K562 (cell line): ENCODE results near the gene MEF2B. TPM values are rescaled to one million over a fixed set of nuclear protein-coding genes. Genes with fewer than 3 reads are reported as not detected.

Source experiments
- ERF ChIP-seq: fragments of 450-650 bp; formaldehyde crosslinking; IDR thresholded peaks from 2 replicates; pipeline ENCODE4 v1.4.0; 2020; ENCODE audit warnings: mild to moderate bottlenecking, mixed read lengths
- FOXJ3 ChIP-seq: sonication (generic); formaldehyde crosslinking; IDR thresholded peaks from 2 replicates; pipeline ENCODE4 v1.4.0; 2020; ENCODE audit warnings: mild to moderate bottlenecking, missing genetic modification reagents
- NONO ChIP-seq, 2 experiments: fragments of 200-400 bp in 1 of 2; fragments of 450-650 bp in 1 of 2; formaldehyde crosslinking in 1 of 2; IDR thresholded peaks; 2 replicates each; pipeline ENCODE4 v1.6.1; 2017; ENCODE audit warnings: low read depth in 2 of 2, mild to moderate bottlenecking in 2 of 2, moderate library complexity in 2 of 2, low read length in 1 of 2
- RBM39 ChIP-seq: fragments of 200-400 bp; formaldehyde crosslinking; optimal IDR thresholded peaks from 2 replicates; pipeline ENCODE3; 2018; ENCODE audit warnings: low read depth, low read length
- SPI1 ChIP-seq: IDR thresholded peaks from 2 replicates; pipeline ENCODE4 v1.6.1; 2011; ENCODE audit warnings: low read depth, low read length, control low read depth, borderline replicate concordance
- ZFX ChIP-seq: sonication (generic); formaldehyde crosslinking; IDR thresholded peaks from 2 replicates; pipeline ENCODE4 v1.8.0; 2022; ENCODE audit warnings: mild to moderate bottlenecking, missing genetic modification reagents, moderate library complexity
- ZNF354B ChIP-seq: fragments of 250-450 bp; sonication (Bioruptor Pico); IDR thresholded peaks from 2 replicates; pipeline ENCODE4 v1.4.0; 2020
- ZNF785 ChIP-seq: fragments of 250-450 bp; sonication (Bioruptor Pico); IDR thresholded peaks from 2 replicates; pipeline ENCODE4 v1.4.0; 2020; ENCODE audit warnings: mild to moderate bottlenecking
- polyA plus RNA-seq, 8 experiments: library from polyadenylated mRNA; depleted of rRNA in 4 of 8; stranded (reverse) in 5 of 8; unstranded in 3 of 8; fragments of >200 nt; fragmentation: Nextera tagmentation in 2 of 8; fragmentation: Illumina TruSeq in 1 of 8; extraction: Ambion mirVana in 2 of 8; extraction: Trizol in 1 of 8; gene quantifications; 2 replicates each; pipeline versions ENCODE4 v1.2.1 to v1.2.3, GENCODE V29; 2011 to 2014; ENCODE audit warnings: inconsistent platforms in 1 of 8, missing spikeins in 1 of 8
- total RNA-seq, 7 experiments: library from RNA; depleted of rRNA in 6 of 7; stranded (reverse); fragments of >200 nt in 6 of 7; fragmentation: Illumina TruSeq in 2 of 7; extraction: Trizol in 2 of 7; gene quantifications; 2 replicates each; pipeline versions ENCODE4 v1.2.1 to v1.2.3, GENCODE V29; 2011 to 2021; ENCODE audit warnings: low replicate concordance in 1 of 7
- TF ChIP-seq, protein P1 (sequence below): fragments of 450-650 bp; IDR thresholded peaks from 2 replicates; pipeline ENCODE4 v1.6.1; 2016; ENCODE audit warnings: mild to moderate bottlenecking, moderate library complexity
- TF ChIP-seq, protein P2 (sequence below): sonication (generic); formaldehyde crosslinking; IDR thresholded peaks from 2 replicates; pipeline ENCODE4 v1.8.0; 2023; ENCODE audit warnings: mild to moderate bottlenecking, missing genetic modification reagents

The MEF2B gene
- total and polyA plus RNA-seq, 9 of the 15 experiments (the other 6 are each of a cell fraction or from before 2014, with no cell fraction given): 0.14 to 1.9 (median 0.71) TPM; not detected in 3

DNA sequence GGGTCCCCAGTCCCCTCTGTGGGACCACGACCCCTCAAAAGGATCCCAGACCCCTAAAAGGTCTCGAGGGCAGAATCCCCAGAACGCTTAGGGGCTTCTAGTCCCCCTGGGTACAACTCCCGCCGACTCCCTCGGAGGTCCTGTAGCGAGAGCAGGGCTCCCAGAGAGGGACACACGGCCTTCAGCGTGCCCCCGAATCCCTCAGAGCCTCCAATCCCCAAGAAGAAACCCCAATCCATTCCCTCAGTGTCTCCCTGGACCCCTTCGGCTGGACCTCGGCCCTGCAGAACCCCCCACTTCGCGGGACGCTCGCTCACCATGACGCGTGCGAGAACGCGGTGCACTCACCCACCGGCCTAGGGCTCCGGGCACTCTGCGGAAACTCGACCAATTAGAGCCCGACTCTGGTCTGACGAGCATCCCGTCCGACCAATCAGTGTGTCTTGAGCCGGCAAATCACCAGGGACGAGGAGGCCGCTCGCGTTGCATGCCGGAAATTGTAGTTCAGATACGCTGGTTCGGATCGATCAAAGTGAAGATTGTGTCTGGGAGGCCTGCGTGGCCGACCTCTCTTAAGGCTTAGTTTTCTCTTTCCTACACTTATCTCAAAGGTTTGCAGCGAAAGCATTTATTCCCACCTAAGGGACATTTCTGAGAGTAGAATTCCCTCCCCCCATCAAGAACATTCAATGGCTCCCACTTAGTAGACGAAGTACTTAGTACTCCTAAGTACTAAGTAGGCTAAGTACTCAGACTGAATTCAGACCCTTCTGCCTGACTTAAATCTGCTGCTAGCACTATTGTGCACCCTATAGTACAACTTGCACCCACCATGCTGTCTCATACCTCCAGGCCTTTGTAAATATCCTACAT, 31.7 kb downstream of the MEF2B start, which contains the start of gene TMEM161A (continued):
- TF ChIP-seq, protein P1, sequence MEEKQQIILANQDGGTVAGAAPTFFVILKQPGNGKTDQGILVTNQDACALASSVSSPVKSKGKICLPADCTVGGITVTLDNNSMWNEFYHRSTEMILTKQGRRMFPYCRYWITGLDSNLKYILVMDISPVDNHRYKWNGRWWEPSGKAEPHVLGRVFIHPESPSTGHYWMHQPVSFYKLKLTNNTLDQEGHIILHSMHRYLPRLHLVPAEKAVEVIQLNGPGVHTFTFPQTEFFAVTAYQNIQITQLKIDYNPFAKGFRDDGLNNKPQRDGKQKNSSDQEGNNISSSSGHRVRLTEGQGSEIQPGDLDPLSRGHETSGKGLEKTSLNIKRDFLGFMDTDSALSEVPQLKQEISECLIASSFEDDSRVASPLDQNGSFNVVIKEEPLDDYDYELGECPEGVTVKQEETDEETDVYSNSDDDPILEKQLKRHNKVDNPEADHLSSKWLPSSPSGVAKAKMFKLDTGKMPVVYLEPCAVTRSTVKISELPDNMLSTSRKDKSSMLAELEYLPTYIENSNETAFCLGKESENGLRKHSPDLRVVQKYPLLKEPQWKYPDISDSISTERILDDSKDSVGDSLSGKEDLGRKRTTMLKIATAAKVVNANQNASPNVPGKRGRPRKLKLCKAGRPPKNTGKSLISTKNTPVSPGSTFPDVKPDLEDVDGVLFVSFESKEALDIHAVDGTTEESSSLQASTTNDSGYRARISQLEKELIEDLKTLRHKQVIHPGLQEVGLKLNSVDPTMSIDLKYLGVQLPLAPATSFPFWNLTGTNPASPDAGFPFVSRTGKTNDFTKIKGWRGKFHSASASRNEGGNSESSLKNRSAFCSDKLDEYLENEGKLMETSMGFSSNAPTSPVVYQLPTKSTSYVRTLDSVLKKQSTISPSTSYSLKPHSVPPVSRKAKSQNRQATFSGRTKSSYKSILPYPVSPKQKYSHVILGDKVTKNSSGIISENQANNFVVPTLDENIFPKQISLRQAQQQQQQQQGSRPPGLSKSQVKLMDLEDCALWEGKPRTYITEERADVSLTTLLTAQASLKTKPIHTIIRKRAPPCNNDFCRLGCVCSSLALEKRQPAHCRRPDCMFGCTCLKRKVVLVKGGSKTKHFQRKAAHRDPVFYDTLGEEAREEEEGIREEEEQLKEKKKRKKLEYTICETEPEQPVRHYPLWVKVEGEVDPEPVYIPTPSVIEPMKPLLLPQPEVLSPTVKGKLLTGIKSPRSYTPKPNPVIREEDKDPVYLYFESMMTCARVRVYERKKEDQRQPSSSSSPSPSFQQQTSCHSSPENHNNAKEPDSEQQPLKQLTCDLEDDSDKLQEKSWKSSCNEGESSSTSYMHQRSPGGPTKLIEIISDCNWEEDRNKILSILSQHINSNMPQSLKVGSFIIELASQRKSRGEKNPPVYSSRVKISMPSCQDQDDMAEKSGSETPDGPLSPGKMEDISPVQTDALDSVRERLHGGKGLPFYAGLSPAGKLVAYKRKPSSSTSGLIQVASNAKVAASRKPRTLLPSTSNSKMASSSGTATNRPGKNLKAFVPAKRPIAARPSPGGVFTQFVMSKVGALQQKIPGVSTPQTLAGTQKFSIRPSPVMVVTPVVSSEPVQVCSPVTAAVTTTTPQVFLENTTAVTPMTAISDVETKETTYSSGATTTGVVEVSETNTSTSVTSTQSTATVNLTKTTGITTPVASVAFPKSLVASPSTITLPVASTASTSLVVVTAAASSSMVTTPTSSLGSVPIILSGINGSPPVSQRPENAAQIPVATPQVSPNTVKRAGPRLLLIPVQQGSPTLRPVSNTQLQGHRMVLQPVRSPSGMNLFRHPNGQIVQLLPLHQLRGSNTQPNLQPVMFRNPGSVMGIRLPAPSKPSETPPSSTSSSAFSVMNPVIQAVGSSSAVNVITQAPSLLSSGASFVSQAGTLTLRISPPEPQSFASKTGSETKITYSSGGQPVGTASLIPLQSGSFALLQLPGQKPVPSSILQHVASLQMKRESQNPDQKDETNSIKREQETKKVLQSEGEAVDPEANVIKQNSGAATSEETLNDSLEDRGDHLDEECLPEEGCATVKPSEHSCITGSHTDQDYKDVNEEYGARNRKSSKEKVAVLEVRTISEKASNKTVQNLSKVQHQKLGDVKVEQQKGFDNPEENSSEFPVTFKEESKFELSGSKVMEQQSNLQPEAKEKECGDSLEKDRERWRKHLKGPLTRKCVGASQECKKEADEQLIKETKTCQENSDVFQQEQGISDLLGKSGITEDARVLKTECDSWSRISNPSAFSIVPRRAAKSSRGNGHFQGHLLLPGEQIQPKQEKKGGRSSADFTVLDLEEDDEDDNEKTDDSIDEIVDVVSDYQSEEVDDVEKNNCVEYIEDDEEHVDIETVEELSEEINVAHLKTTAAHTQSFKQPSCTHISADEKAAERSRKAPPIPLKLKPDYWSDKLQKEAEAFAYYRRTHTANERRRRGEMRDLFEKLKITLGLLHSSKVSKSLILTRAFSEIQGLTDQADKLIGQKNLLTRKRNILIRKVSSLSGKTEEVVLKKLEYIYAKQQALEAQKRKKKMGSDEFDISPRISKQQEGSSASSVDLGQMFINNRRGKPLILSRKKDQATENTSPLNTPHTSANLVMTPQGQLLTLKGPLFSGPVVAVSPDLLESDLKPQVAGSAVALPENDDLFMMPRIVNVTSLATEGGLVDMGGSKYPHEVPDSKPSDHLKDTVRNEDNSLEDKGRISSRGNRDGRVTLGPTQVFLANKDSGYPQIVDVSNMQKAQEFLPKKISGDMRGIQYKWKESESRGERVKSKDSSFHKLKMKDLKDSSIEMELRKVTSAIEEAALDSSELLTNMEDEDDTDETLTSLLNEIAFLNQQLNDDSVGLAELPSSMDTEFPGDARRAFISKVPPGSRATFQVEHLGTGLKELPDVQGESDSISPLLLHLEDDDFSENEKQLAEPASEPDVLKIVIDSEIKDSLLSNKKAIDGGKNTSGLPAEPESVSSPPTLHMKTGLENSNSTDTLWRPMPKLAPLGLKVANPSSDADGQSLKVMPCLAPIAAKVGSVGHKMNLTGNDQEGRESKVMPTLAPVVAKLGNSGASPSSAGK: peak; percentile 97
- TF ChIP-seq ZFX (CRISPR knock-in tag) (peak; percentile 83), FOXJ3 (no peak), ZNF354B (no peak), SPI1 (no peak), RBM39 (no peak), ZNF785 (CRISPR knock-in tag) (no peak), ERF (CRISPR knock-in tag) (no peak), NONO (IDR thresholded peaks at IDR 0.05; ENCODE audit: low read depth in 2 of 2, low read length in 1 of 2) (no peak)
- TF ChIP-seq, protein P2, sequence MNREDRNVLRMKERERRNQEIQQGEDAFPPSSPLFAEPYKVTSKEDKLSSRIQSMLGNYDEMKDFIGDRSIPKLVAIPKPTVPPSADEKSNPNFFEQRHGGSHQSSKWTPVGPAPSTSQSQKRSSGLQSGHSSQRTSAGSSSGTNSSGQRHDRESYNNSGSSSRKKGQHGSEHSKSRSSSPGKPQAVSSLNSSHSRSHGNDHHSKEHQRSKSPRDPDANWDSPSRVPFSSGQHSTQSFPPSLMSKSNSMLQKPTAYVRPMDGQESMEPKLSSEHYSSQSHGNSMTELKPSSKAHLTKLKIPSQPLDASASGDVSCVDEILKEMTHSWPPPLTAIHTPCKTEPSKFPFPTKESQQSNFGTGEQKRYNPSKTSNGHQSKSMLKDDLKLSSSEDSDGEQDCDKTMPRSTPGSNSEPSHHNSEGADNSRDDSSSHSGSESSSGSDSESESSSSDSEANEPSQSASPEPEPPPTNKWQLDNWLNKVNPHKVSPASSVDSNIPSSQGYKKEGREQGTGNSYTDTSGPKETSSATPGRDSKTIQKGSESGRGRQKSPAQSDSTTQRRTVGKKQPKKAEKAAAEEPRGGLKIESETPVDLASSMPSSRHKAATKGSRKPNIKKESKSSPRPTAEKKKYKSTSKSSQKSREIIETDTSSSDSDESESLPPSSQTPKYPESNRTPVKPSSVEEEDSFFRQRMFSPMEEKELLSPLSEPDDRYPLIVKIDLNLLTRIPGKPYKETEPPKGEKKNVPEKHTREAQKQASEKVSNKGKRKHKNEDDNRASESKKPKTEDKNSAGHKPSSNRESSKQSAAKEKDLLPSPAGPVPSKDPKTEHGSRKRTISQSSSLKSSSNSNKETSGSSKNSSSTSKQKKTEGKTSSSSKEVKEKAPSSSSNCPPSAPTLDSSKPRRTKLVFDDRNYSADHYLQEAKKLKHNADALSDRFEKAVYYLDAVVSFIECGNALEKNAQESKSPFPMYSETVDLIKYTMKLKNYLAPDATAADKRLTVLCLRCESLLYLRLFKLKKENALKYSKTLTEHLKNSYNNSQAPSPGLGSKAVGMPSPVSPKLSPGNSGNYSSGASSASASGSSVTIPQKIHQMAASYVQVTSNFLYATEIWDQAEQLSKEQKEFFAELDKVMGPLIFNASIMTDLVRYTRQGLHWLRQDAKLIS (CRISPR knock-in tag): 0 out of 2 replicates have a peak, but pooled peaks have one; percentile 45
